Subcutaneous abdominal adipose tissue (tissue), 5 donors: ENCODE measurements around the gene ASB15.

Source experiments
- H3K27ac ChIP-seq: one replicate; pipeline ENCODE4 v1.7.0; 2013; ENCODE audit warnings: low read depth, mild to moderate bottlenecking, inconsistent platforms, low read length, moderate library complexity
- H3K27me3 ChIP-seq, 5 donors: one replicate each; pipeline ENCODE4 v1.7.0; 2013; ENCODE audit warnings: low read length in 5 of 5, inconsistent platforms in 1 of 5; ENCODE audit not compliant: control insufficient read depth in 5 of 5, insufficient read depth in 4 of 5
- H3K36me3 ChIP-seq, 5 donors: one replicate each; pipeline ENCODE4 v1.7.0; 2013; ENCODE audit warnings: low read length in 5 of 5; ENCODE audit not compliant: control insufficient read depth in 5 of 5, insufficient read depth in 5 of 5
- H3K4me1 ChIP-seq, 5 donors: one replicate each; pipeline ENCODE4 v1.7.0; 2013; ENCODE audit warnings: low read length in 5 of 5, mild to moderate bottlenecking in 3 of 5, moderate library complexity in 1 of 5; ENCODE audit not compliant: control insufficient read depth in 5 of 5, insufficient read depth in 5 of 5
- H3K4me3 ChIP-seq, 5 donors: one replicate each; pipeline ENCODE4 v1.7.0; 2013; ENCODE audit warnings: low read length in 5 of 5, low read depth in 1 of 5
- H3K9ac ChIP-seq, 5 donors: one replicate each; pipeline ENCODE4 v1.7.0; 2013; ENCODE audit warnings: low read length in 5 of 5, mild to moderate bottlenecking in 4 of 5, moderate library complexity in 3 of 5
- H3K9me3 ChIP-seq, 5 donors: one replicate each; pipeline ENCODE4 v1.7.0; 2013; ENCODE audit warnings: low read length in 5 of 5; ENCODE audit not compliant: control insufficient read depth in 5 of 5
- donor health status: healthy.
- donor health status: healthy.
- donor health status: healthy.
- donor health status: healthy.
- donor health status: healthy.

Gene ASB15

DNA sequence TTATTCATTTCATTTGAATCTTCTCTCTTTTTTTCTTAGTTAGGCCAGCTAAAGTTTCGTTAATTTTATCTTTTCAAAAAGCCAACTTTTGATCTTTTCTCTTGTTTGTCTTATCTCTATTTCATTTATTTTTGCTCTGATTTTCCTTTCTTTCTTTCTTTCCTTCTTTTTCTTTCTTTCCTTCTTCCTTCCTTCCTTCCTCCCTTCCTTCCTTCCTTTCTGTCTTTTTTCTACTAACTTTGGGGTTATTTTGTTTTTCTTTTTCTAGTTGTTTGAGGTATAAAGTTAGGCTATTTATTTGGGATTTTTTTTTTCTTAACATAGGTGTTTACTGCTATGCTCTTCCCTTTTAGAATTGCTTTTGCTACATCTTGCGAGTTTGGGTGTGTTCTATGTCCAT is 13.2 kb upstream of the ASB15 start:
- Histone ChIP-seq H3K27me3 (no peaks in the 10 kb centered on the region), H3K27ac (no peak overlapping the region)

GRCh38 chr7:123594813-123595241 is 6.8 kb upstream of the ASB15 start:
- Histone ChIP-seq H3K4me3 (no peak overlapping the region), H3K27me3 (no peaks in the 10 kb centered on the region), H3K36me3 (no peaks in the 10 kb centered on the region), H3K9ac (no peak overlapping the region), H3K27ac (no peak overlapping the region), H3K4me1 (no peaks in the 10 kb centered on the region), H3K9me3 (no peaks in the 10 kb centered on the region)

More for the DNA sequence above, 13.2 kb upstream of the ASB15 start:
- no peak overlapping the region for H3K9ac ChIP-seq
- no peaks in the 10 kb centered on the region for H3K36me3 ChIP-seq
- H3K9me3 ChIP-seq, result no peaks in the 10 kb centered on the region
- H3K4me3 ChIP-seq, result no peak overlapping the region
- no peaks in the 10 kb centered on the region for H3K4me1 ChIP-seq

- H3K4me3 ChIP-seq, result no peak overlapping the region
- no peak overlapping the region for H3K27ac ChIP-seq
Measured at GRCh38 chr7:123598657-123599056, 3.0 kb upstream of the ASB15 start.

DNA sequence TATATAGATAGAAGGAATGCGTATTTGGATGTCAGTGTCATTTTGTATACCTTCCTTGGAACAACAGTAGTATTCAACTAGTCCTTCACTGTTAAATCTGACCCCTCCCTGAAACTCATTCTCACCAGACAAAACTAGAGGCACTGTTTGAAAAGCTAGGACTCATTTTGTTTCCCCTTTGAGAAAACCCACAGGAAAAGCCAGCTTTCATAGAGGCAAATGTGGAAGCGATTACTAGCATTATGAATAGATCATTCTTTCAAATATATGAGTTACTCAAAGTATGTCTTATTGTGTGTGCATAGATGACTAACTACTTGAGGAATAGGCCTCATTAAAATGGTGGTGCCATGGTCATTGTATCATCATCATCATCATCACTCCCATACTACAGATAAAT is 1.9 kb upstream of the ASB15 start:
- no peak overlapping the region for H3K9ac ChIP-seq
- no peak overlapping the region for H3K27ac ChIP-seq
- H3K4me1 ChIP-seq, result no peaks in the 10 kb centered on the region
- H3K27me3 ChIP-seq, result no peaks in the 10 kb centered on the region
- H3K4me3 ChIP-seq, result no peak overlapping the region
- no peaks in the 10 kb centered on the region for H3K9me3 ChIP-seq
- no peaks in the 10 kb centered on the region for H3K36me3 ChIP-seq

More at GRCh38 chr7:123598657-123599056, 3.0 kb upstream of the ASB15 start:
- Histone ChIP-seq H3K9ac (no peak overlapping the region), H3K4me1 (no peaks in the 10 kb centered on the region), H3K36me3 (no peaks in the 10 kb centered on the region), H3K27me3 (no peaks in the 10 kb centered on the region), H3K9me3 (no peaks in the 10 kb centered on the region)

- no peak overlapping the region for H3K4me3 ChIP-seq
- no peaks in the 10 kb centered on the region for H3K9me3 ChIP-seq
- no peak overlapping the region for H3K27ac ChIP-seq
- H3K27me3 ChIP-seq, result no peaks in the 10 kb centered on the region
- no peaks in the 10 kb centered on the region for H3K4me1 ChIP-seq
- no peak overlapping the region for H3K9ac ChIP-seq
- no peaks in the 10 kb centered on the region for H3K36me3 ChIP-seq
Measured at GRCh38 chr7:123600876-123601275, 745 bp upstream of the ASB15 start.

DNA sequence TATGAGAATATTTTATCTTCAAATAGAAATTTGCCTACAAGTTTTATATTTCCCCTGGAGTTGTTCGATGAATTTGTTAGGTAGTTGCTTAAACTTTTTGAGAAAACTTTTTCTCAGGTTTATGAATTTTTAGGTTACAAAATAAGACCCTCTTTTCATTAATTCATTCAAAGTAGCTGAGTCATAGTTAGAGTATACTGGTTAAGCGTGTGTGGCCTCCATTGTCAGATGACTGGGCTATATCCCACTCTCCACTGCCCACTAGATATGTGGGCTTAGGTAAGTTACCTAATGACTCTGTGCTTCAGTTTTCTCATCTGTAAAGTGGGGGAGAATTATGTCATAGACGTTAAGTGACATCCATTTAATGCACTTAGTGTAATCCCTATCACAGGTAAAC is 1.0 kb downstream of the ASB15 start:
- Histone ChIP-seq H3K36me3 (no peaks in the 10 kb centered on the region), H3K27ac (no peak overlapping the region), H3K4me3 (no peak overlapping the region), H3K9ac (no peak overlapping the region), H3K27me3 (no peaks in the 10 kb centered on the region), H3K9me3 (no peaks in the 10 kb centered on the region), H3K4me1 (no peaks in the 10 kb centered on the region)

DNA sequence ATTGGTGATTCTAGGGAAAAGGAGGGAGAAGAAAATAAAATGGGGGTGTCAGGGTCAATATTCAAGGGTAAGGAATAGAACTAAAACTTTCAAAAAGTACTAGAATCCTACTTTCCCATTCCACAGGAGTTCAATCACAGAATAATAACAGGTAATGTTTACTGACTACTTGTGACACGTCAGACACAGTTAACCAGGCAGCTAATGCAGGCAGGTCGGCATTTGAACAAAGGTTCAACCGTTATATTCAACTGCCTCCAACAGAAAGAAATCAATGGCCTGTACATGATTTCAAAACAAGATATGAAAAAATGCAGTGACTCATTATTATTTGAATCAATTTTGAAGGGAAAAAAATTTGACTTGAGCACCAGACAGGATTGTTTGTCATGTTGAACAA is 3.1 kb downstream of the ASB15 start:
- no peaks in the 10 kb centered on the region for H3K27me3 ChIP-seq
- no peaks in the 10 kb centered on the region for H3K4me1 ChIP-seq
- no peaks in the 10 kb centered on the region for H3K9me3 ChIP-seq
- no peaks in the 10 kb centered on the region for H3K36me3 ChIP-seq
- H3K4me3 ChIP-seq, result no peak overlapping the region
- no peak overlapping the region for H3K27ac ChIP-seq
- no peak overlapping the region for H3K9ac ChIP-seq

- Histone ChIP-seq H3K27ac (no peak overlapping the region), H3K4me3 (no peak overlapping the region), H3K27me3 (no peaks in the 10 kb centered on the region), H3K9me3 (no peaks in the 10 kb centered on the region), H3K9ac (no peak overlapping the region), H3K4me1 (no peaks in the 10 kb centered on the region), H3K36me3 (no peaks in the 10 kb centered on the region)
Measured at GRCh38 chr7:123607423-123607975, 5.9 kb downstream of the ASB15 start.

DNA sequence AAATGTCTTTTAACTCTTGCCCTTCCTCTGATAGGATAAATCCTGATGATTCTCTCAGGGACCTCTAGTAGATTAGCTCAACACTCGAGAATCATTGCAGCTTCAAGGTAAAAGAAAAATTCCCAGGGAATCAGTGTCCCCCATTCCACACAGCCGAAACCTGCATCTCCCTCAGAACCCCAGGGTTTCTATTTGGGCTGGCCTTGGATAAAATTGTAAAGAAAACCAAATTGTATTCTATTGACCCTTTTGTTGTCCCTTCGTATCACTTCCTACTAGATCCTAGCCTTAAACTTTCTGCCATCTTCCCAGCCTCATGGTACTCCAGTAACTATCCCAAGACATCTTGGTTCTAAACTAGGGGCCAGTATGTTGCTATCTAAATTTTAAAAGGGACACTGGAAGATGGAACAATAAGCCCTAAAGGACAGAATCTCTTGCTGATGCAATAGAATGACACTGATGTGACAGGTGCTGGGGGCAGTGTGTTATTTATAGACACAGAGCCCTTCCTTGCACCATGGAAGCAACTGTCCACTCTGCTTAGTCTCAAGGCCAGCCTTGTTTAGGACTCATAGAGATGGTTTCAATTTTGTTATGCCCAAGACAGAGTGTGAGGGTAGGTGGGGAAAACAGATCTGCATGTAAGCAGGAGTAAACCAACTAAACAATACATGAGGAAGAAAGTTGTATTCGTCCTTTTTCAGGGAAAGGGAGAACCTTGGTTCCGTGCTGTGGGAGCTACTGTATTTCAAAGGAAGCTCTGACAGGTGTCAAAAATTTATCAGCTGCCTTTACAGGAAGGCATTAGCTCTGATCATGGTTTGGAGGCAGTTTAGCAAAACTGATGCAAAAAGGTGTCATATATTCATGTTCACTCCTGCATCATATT is 7.6 kb downstream of the ASB15 start:
- H3K27ac ChIP-seq, result no peak overlapping the region
- no peaks in the 10 kb centered on the region for H3K36me3 ChIP-seq
- no peaks in the 10 kb centered on the region for H3K9me3 ChIP-seq
- H3K4me1 ChIP-seq, result no peaks in the 10 kb centered on the region
- no peak overlapping the region for H3K4me3 ChIP-seq
- H3K9ac ChIP-seq, result no peak overlapping the region
- no peaks in the 10 kb centered on the region for H3K27me3 ChIP-seq

DNA sequence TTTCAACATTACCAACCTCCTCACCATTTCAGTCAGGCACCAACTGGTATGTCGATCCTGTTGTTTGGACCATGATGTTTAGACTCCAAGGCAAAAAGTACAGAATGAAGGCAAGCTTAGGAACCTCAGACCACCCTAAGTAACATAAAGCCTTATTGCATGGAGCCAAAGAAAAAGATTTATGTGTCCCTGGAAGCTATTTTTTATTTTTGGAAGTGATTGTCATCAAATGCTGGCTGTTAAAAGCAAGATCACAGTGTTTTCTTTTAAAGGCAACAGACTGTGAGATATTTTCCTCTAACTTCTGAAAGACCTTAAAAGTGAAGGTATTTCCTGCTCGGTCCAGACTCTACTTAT is 8.2 kb downstream of the ASB15 start:
- Histone ChIP-seq H3K27ac (no peak overlapping the region), H3K9me3 (no peaks in the 10 kb centered on the region), H3K4me3 (no peak overlapping the region), H3K4me1 (no peaks in the 10 kb centered on the region), H3K36me3 (no peaks in the 10 kb centered on the region), H3K27me3 (no peaks in the 10 kb centered on the region), H3K9ac (no peak overlapping the region)
